ENCODE data around the gene OXSR1.
A peak's percentile ranks its signal among the peaks of the same experiment; 100 is the strongest.

OXSR1 gene

DNA sequence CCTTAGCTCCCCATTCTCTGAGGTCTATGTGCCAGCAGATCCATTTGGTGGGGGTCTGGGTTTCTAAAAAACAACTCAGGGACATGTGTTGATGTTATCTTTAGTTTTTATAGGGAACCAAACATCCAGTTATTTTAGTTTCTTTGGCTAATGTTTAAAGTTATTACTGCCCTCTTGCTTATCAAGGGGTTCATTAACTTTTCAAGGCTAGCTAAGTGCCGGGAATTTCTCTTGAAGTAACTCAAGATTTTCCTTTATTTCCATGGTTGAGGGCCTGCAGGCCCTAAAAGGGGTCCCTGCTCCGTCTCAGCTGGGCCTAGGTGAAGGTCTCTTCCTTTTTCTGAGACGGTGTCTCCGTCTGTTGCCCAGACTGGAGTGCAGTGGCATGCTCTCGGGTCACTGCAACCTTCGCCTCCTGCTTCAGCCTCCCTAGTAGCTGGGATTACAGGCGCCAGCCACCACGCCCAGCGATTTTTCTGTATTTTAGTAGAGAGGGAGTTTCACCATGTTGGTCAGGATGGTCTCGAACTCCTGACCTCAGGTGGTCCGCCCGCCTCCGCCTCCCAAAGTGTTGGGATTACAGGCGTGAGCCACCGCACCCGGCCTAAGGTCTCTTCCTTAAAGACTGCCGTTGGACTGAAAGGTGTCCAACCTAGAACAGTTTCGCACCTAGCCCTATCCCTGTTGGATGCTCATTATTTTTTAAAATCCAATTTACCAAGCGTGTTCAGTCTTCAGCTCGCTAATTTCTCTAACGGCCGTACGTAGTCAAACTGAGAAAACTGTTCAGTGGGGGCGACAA is 1.3 kb upstream of the OXSR1 start:
- Histone ChIP-seq H3K79me2 (ENCODE audit: insufficient read depth, low read length) (peaks cover 37% of the 10 kb centered on the region), H3K36me3 (ENCODE audit: insufficient read depth, low read length) (no peaks in the 10 kb centered on the region; the same call in 1 of the 2 replicates), H4K20me1 (ENCODE audit: insufficient read depth, low read length) (peaks cover 10% of the 10 kb centered on the region), H3K9me3 (ENCODE audit: insufficient read depth, low read length, severe bottlenecking) (no peaks in the 10 kb centered on the region), H3K4me1 (ENCODE audit: insufficient read depth, low read length) (peaks cover 37% of the 10 kb centered on the region), H3K27ac (ENCODE audit: low read length) (peak overlapping the region; percentile 100), H2AFZ (ENCODE audit: low read depth, low read length) (peak overlapping the region; percentile 96), H3K9ac (ENCODE audit: low read depth, low read length) (peak overlapping the region; percentile 78), H3K4me2 (ENCODE audit: insufficient read depth, low read length) (peak overlapping the region; percentile 72), H3K4me3 (ENCODE audit: low read depth in 1 of 2, low read length in 2 of 2) (peak overlapping the region; percentile 70 to 79), H3K27me3 (ENCODE audit: insufficient read depth, low read length, poor library complexity) (no peaks in the 10 kb centered on the region)
- no peak for DNase-seq
- ATAC-seq (ENCODE audit: insufficient read depth, low read depth): no peak
- no peak for TF ChIP-seq EZH2 (IDR thresholded peaks at IDR 0.05; ENCODE audit: borderline replicate concordance, low read depth, low read length, severe bottlenecking)
- TF ChIP-seq CTCF (IDR thresholded peaks at IDR 0.05; ENCODE audit: borderline replicate concordance, extremely low read depth, low read length, poor library complexity, severe bottlenecking): no peak

GRCh38 chr3:38164643-38164951 is 740 bp upstream of the OXSR1 start:
- H4K20me1 ChIP-seq (ENCODE audit: insufficient read depth, low read length): peaks cover 11% of the 10 kb centered on the region
- peaks cover 43% of the 10 kb centered on the region for H3K79me2 ChIP-seq (ENCODE audit: insufficient read depth, low read length)
- H3K4me3 ChIP-seq (ENCODE audit: low read depth in 1 of 2, low read length in 2 of 2): peak overlapping the region; percentile 70 to 79
- H3K36me3 ChIP-seq (ENCODE audit: insufficient read depth, low read length): no peaks in the 10 kb centered on the region; the same call in 1 of the 2 replicates
- TF ChIP-seq EZH2 (IDR thresholded peaks at IDR 0.05; ENCODE audit: borderline replicate concordance, low read depth, low read length, severe bottlenecking): no peak
- TF ChIP-seq CTCF (IDR thresholded peaks at IDR 0.05; ENCODE audit: borderline replicate concordance, extremely low read depth, low read length, poor library complexity, severe bottlenecking): no peak
- peaks cover 37% of the 10 kb centered on the region for H3K4me1 ChIP-seq (ENCODE audit: insufficient read depth, low read length)
- H3K27me3 ChIP-seq (ENCODE audit: insufficient read depth, low read length, poor library complexity): no peaks in the 10 kb centered on the region
- no peak for DNase-seq
- ATAC-seq (ENCODE audit: insufficient read depth, low read depth): peak; percentile 33
- H3K27ac ChIP-seq (ENCODE audit: low read length): peak overlapping the region; percentile 100
- peak overlapping the region; percentile 96 for H2AFZ ChIP-seq (ENCODE audit: low read depth, low read length)
- no peaks in the 10 kb centered on the region for H3K9me3 ChIP-seq (ENCODE audit: insufficient read depth, low read length, severe bottlenecking)
- peak overlapping the region; percentile 72 for H3K4me2 ChIP-seq (ENCODE audit: insufficient read depth, low read length)
- H3K9ac ChIP-seq (ENCODE audit: low read depth, low read length): peak overlapping the region; percentile 78

DNA sequence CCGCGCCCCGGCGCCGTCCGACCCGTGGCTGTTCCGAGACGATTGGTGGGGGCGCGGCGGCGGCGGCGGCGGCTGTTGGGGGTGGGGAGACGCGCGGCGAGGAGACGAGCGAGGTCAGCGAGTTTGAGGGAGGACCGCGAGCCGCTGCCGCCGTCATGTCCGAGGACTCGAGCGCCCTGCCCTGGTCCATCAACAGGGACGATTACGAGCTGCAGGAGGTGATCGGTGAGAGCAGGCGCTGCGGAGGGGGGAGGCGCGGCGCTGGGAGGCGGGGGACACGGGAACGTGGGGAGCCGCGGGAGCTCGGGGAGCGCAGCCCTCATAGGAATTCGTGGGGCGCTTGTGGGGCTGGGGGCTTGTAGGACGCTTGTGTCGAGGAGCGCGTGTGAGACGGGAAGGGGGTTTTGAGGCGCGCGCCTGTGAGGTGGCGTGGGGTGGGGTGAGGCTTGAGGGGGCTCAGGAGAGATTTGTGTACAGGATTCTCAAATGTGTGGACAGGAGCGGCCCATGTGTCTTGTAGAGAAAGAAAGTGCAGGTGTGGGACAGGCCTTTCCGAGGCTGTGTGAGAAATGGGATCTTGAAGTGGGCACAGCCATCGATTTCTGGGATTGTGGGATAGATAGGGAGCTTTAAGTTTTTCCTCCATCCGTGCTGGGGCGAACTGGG is 518 bp downstream of the OXSR1 start:
- Histone ChIP-seq H3K79me2 (ENCODE audit: insufficient read depth, low read length) (peaks cover 56% of the 10 kb centered on the region), H3K4me1 (ENCODE audit: insufficient read depth, low read length) (peaks cover 42% of the 10 kb centered on the region), H3K27me3 (ENCODE audit: insufficient read depth, low read length, poor library complexity) (no peaks in the 10 kb centered on the region), H3K9ac (ENCODE audit: low read depth, low read length) (peak overlapping the region; percentile 78), H3K27ac (ENCODE audit: low read length) (peak overlapping the region; percentile 100), H3K36me3 (ENCODE audit: insufficient read depth, low read length) (no peaks in the 10 kb centered on the region; the same call in 1 of the 2 replicates), H3K9me3 (ENCODE audit: insufficient read depth, low read length, severe bottlenecking) (no peaks in the 10 kb centered on the region), H4K20me1 (ENCODE audit: insufficient read depth, low read length) (peaks cover 18% of the 10 kb centered on the region), H3K4me2 (ENCODE audit: insufficient read depth, low read length) (peak overlapping the region; percentile 72), H3K4me3 (ENCODE audit: low read depth in 1 of 2, low read length in 2 of 2) (peak overlapping the region; percentile 70 to 79), H2AFZ (ENCODE audit: low read depth, low read length) (peak overlapping the region; percentile 96)
- ATAC-seq (ENCODE audit: insufficient read depth, low read depth) (peak; percentile 20), DNase-seq (no peak)
- TF ChIP-seq EZH2 (IDR thresholded peaks at IDR 0.05; ENCODE audit: borderline replicate concordance, low read depth, low read length, severe bottlenecking) (no peak), CTCF (IDR thresholded peaks at IDR 0.05; ENCODE audit: borderline replicate concordance, extremely low read depth, low read length, poor library complexity, severe bottlenecking) (no peak)
